Activated T-helper 1 cell treated with anti-CD3 and anti-CD28 coated beads, Interleukin-2, amount 50 U/mL, for 16 hours (primary cell): ENCODE data around the gene FUT4.
"Not testable (repeated sequence)": the region's sequence is repeated elsewhere in the genome, so short reads cannot be mapped to it uniquely, and the experiment has no call there.

Experiments
- DNase-seq, 2 donors: peaks; one replicate each; pipeline ENCODE4 v3.0.0-alpha.2; 2020; ENCODE audit warnings: low read depth in 1 of 2, low spot score in 1 of 2

Gene FUT4

DNA sequence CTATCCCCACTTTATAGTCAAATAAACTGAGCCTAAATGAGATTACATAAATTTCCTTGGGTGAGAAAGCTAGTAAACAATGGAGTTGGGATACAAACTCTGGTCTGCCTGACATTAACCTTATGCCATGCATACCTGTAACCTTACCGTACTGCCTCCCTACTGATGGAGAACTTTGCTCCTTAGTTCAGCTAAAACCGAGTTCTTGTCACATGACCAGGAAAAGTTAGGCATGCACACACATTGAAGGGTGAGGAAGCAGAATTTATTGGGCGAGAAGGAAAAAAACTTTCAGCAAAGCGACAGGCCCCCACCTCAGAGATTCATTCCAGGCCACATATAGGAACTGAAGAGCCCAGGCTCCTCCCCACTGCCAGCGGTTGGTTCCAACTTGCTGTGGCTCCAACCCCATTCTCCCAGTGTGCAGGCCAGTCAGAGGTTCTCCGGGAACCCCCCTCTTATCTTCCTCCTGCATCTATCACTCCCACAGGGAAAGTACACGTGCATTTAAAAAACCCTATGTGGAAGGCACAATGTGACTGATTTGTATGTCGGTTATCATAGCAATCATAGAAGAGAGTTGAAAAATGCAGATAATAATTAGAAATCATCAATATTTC, 20.2 kb downstream of the FUT4 start:
- DNase-seq: no peak

DNA sequence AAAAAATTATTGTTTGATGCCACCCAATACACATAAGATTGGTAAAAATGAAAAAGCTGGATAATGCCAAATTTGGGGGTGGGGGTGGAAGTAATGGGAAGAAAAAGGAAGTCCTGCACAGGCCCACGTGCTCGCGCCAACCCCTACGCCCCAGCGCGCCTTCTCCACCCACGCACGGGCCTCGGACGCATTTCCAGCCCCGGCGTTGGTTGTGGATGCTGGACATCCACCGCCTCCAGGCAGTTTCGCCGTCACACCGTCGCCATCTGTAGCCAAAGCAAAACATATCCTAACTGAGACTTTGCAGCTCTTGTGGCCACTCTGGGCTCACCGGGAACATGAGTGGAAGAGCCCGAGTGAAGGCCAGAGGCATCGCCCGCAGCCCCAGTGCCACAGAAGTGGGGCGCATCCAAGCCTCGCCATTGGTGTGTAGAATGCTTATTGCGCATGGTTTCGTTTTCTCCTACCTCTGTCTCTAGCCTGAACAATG, 23.5 kb downstream of the FUT4 start, which contains the start of gene PIWIL4:
Gene PIWIL4 (plus strand): TSS at position 188 of the 490 bp plus-strand sequence. CDS start 151 bp downstream, at position 339.
- no peak for DNase-seq

DNA sequence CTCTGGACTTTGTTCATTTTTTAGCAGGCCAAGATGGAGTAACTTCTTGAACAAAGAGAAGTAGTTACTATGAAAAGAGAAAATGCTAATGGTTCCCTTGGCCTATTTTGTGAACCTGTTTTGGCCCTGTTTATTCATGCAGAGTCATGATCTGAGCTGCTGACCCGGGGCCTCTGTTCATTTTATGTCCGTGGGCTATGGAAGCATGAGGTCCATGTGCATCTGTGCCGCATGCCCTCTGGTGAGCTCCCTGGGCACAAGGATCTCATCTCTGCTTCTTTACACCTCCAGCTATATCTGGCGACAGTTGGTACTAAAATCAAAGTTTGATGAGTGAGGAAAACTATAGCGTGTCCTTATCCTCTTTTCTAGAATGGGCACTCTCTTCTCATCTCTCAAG, 24.5 kb downstream of the FUT4 start:
- no peak for DNase-seq

DNA sequence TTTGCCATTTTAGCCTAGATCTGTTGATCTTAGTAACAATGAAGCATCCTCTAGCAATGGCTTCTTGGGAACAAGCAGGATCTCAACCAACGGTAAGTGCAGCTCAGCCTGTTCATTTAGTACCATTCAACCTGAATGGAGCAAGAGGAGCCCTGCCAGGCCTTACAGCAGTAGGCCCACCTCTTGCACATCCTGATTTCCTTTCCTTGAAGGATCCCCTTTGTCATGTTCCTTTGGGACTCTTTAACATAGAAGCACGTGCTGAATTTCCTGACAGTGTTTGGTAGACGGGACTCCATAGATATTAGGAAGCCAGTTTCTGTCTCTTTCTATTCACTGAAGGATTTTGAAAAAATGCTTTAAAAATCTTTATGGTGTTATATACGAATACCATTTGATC, 25.0 kb downstream of the FUT4 start:
- DNase-seq: no peak

DNA sequence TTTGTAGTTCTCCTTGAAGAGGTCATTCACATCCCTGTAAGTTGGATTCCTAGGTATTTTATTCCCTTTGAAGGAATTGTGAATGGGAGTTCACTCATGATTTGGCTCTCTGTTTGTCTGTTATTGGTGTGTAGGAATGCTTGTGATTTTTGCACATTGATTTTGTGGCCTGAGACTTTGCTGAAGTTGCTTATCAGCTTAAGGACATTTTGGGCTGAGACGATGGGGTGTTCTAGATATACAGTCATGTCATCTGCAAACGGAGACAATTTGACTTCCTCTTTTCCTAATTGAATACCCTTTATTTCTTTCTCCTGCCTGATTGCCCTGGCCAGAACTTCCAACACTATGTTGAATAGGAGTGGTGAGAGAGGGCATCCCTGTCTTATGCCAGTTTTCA, 29.3 kb downstream of the FUT4 start:
- not testable (repeated sequence) for DNase-seq

DNA sequence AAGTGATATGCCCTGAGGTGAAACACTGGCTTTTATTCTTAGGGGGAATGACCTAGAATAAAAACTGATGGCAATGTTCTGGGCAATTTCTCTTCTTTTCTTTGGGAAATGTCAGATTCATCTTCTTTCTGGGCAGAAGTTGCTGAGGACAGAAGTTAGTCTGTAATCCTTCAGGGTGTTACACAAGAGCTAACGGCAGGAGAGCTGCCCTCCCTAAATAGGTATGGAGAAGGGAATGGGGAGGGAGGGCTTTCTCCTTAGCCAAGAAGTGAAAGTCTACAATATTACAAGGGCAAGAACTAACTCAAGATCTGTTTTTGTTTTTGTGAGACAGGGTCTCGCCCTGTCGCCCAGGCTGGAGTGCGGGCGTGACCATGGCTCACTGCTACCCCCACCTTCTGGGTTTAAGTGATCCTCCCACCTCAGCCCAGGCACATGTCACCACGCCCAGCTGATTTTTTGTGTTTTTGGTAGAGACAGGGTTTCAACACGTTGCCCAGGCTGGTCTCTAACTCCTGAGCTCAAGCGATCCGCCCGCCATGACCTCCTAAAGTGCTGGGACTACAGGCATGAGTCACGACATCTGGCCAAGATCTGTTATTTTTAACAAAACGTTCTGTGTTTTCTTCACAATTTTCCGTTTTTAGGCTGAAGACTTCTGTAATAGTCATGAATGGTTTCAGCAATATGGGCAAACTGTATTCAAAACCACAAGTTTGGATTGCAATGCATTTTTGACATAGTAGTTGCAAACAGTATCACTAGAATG, 30.7 kb downstream of the FUT4 start:
- DNase-seq: no peak

DNA sequence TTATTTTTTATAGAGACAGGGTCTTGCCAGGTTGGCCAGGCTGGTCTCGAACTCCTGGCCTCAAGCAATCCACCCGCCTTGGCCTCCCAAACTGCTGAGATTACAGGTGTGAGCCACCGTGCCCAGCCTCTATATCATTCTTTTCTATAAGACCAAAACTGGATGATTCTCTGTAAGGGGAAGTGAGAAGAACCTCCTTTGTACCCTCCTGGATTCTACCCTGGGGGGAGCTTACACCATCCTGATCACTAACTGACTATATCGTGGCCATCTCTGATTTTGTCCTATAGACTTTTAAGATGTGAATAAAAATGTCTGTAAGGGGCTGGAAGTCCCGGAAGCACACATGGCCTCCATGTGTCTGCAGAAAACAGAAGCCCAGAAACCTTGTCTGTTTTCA, 32.6 kb downstream of the FUT4 start:
- no peak for DNase-seq

DNA sequence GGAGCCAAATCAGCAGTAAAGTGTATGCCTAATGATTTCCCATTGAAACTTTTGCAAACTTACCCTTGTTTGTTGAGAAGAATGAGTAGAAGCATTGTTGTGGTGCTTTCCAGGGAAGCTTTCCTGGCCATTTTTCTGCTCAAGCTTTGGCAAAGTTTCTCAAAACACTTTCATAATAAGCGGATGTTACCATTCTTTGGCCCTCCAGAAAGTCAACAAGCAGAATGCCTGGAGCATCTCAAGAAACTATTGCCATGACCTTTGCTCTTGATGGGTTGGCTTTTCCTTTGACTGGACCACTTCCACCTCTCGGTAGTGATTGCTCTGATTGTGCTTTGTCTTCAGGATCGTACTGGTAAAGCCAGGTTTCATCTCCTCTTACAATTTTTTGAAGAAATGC, 34.1 kb downstream of the FUT4 start:
- DNase-seq: no peak

DNA sequence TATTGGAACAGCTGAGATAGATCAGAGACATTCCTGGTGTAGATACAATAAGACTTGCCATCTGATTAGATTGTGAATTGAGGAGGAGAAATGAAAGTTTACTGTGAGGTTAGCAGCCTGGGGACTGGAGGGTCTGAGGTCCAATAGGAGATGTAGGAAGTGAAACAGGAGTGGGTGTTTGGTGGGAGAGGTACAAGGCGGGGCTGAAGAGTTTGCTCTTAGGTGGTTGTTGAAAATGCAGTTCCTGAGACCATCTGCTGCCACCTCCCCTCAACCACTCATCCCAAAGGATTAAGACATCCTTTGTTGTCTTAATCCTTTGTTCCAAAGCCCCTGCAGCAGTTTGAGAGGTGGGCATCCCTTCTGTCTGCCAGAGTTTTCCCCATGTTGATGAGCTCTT, 38.2 kb downstream of the FUT4 start:
- DNase-seq: no peak

DNA sequence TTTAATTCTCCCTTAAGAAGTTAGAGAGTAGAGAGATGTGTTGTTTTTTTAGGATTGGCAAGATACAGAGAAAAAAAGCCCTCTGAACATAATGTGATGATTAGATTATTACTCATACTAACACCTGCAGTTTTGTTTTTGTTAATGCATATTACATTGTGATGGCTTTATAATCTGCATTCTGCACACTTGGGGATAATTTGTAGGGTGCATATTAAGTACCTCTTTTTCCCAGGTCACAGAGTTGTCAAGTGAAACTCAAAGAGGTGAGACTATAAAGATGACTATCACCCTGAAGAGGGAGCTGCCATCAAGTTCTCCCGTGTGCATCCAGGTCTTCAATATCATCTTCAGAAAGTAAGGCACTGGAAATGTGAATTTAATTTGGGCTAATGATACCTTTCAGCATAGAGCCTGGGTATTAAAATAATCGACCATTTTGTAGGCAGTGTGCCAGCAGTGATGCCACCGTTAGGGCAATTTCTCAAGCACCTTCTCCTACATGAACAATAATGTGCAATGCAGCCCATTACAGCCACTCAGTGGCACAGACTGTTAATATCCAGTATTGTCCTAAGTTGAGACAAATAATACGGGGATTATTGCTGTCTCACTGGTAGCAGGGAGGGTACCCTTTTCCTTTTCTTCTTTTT, 39.6 kb downstream of the FUT4 start:
- no peak for DNase-seq

DNA sequence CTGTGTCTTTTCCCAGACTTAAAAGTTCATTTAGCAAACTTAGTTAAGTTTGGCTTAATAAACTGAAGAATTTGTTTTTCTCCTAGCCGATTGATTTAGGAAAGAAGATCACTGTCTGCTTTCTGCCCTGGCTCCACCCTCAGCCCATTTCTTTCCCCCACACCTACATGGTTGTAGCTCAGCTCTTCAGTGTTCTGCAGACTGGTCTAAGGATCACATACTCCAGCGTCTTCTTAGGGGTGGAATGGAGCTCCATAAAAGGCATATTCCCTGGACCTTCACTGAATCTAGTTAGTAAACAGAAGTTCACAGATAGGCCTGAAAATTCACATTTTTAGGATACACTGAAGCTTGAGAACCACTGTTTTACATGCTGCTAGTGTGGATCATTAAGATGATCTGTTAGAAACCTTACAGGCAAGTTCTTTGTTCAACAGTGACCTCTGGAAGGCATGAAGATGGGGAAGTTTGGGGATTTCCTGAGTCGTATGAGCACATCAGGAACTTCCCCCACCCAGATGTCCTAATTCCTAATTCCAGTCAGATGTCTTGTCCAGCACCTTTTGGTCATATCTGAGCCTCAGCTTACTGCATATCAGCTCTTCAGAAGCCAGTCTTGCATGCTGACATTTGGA, 40.3 kb downstream of the FUT4 start:
- no peak for DNase-seq

DNA sequence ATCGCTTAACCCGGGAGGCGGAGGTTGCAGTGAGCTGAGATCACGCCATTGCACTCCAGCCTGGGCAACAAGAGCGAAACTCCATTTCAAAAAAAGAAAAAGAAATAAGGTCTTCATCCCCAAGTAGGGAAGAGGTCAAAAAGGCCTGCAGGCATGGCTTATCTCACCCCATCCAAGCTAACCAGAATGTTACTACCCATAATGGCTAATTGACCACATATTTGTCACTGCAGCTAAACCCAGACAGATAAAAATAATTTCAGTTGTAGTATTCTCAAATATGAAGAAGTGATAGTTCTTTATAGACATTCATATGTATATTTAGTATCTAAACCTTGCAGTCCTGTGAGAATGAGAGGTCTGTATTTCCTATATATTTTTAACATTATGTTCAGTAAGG, 41.3 kb downstream of the FUT4 start:
- no peak for DNase-seq

DNA sequence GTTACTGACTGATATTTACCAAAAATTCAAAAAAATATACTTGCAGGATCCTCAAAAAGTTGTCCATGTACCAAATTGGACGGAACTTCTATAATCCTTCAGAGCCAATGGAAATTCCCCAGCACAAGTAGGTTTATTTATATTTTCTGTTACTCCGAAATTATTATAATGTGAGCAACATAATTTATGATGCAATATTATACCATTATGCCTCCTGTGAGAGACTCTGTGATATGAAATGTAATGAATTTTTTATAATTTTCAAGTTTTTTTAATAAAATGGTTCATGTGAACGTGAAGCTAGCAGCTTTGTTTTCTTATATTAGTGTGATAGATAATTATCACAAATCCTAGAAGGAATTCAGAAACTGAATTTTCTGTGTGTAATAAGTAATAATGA, 41.7 kb downstream of the FUT4 start:
- DNase-seq: no peak

DNA sequence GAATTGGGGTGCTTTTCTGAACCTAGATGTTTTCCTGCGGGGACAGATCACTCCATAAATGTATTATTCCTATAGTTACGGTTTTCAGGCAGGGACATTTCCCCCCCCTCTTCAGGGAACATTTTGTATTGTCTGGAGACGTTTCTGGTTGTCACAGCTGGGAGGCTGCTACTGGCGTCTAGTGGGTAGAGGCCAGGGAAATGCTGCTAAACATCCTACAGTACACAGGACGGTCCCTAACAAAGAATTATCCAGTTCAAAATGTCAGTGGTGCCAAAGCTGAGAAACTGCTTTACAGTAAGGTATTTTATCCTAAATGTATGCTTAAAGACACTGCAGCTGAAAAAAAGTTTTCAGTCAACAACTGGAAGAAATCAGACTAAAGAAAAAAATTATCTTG, 42.8 kb downstream of the FUT4 start:
- no peak for DNase-seq

DNA sequence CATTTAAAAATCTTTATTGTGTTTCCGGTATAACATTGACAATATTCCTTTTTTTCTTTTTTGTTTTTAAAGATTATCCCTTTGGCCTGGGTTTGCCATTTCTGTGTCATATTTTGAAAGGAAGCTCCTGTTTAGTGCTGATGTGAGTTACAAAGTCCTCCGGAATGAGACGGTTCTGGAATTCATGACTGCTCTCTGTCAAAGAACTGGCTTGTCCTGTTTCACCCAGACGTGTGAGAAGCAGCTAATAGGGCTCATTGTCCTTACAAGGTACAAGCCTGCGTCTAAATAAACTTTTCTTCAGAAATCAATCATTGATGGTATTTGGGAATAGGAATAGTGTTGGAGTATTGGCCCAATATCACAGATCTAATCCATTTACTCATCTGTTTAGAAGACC, 43.3 kb downstream of the FUT4 start:
- no peak for DNase-seq

DNA sequence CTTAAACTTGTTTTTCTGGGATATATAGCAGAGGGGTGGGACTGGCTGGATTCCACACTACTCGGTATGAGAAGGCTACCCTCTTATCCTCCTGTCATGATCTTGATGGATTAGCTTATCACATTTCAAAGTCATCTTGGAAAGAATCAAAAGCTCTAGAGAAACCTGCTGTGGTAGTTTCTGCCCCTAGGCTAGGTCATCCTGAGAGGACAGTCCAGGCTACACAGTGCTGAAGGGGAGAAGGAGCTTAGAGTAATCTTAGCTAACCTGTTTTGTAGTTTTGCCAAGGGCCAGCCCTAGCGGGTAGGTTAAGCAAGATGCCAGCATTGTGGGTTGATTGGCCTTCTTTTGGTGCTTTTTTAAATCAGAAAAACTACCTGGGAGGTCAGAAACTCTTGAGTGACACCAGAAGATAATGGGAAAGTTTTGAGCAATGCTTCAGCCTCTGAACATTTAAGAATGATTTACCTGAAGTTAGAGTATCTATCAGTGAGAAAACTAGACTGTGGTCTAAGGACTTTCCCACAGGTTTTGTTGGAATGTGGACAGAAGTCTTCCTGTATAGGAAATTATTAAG, 44.7 kb downstream of the FUT4 start:
- no peak for DNase-seq

DNA sequence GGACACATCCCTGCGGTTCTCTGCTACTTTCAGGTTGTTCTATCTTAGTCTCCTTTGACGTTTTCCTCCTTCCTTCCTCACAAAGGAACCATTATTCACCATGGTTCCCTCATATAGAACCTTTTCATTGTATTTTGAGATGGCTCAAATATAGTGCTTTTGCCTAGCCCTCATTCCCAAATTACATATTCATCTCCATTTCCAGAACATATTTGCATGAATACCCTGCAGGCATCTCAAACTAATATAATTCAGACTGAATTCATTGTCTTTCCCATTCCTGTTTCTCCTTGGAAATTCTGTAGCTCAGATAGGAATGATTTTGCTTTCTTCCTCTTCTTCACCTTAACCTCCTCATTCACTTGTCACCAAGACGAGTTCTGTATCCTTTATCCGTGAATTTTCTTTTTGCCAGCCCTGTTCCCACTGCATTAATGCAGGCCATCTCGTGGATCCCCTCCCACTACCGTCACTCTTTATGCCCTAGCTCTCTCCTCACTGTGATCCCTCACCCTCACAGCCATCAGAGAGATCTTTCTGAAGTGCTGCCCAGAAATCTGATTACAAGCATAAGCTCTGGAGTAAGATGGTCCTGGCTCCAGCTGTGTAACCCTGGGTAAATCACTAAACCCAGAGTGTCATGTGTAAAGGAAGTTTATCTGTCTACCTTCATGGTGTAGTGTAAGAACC, 46.8 kb downstream of the FUT4 start:
- DNase-seq: no peak

DNA sequence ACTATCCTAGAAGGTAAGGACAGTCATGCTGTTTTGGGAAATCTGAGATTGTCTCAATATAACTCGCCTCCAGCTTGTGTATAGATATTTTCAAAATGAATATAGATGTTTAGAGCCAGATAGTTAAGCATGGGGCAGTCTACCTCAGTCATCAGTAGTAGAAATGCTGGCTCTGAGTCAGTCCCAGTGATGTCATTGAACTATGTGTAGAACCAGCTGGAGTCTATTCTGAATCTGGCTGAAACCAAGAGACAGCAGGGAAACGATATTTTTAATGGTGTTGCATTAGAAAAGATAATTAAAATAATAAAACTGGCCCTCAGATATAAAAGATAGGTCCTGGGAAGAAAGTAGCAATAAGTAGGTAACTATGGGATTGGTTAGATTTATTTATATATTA, 49.3 kb downstream of the FUT4 start:
- no peak for DNase-seq

DNA sequence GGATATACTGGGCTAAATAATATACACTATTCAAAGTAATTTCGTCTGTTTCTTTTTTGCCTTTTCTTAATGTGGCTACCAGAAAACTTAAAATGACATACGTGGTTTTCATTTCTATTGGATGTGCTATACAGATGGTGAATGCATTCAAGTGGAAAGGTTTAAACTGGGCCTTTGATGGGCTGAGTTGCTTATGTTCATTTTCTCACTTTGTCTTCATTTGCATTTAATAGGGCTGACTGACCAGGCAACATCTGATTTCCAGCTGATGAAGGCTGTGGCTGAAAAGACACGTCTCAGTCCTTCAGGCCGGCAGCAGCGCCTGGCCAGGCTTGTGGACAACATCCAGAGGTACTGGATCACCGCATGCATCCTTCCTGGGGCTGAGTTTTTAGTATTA, 51.4 kb downstream of the FUT4 start:
- DNase-seq: no peak

DNA sequence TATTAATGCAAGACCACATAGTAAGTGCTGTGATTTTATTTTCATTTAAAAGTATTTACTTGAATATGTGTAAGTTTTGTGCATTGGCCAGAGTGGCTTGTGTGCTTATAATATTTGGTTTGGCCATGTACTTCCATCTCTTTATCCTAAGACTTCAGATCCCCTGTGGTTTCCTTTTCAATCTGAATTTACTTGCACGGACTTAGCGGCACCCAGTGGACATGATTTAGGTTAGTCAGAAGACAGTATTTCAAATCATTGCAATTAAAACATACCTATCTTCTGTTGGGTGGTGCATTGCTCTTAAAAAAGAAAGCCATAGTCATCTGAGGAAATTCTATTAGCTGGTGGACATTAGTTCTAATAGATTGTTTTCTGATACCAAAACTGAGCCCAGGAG, 54.2 kb downstream of the FUT4 start:
- DNase-seq: no peak
